Measurements from ENCODE around the gene PHC2.

Gene PHC2

DNA sequence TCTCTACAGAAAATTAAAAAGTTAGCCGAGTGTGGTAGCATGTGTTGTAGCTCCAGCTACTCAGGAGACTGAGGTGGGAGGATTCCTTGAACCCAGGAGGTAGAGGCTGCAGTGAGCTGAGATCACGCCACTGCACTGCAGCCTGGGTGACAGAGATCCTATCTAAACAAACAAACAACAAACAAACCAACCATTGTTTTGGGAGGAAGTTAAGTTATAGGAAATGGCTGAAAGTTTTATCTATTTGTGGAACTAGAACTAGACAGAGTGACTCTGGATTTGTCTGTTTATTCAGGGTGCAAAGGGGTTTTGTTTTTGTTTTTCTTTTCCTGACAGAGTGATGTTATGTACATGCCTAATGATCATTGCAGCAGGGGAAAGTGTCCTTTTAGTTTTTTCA lies 143.6 kb downstream of the PHC2 start:
- Histone ChIP-seq H3K27ac (ENCODE audit: low read depth, low read length) (no peak overlapping the region), H2BK5ac (ENCODE audit: low read depth, low read length, poor library complexity) (no peak overlapping the region), H4K8ac (ENCODE audit: low read depth, low read length) (no peak overlapping the region), H3K4ac (ENCODE audit: low read depth, low read length) (no peak overlapping the region), H3K27me3 (ENCODE audit: insufficient read depth, low read length) (no peaks in the 10 kb centered on the region), H4K12ac (ENCODE audit: low read depth, low read length) (no peak overlapping the region), H3K79me2 (ENCODE audit: control insufficient read depth, insufficient read depth, low read length, poor library complexity) (no peaks in the 10 kb centered on the region), H3K18ac (ENCODE audit: low read length) (no peak overlapping the region), H3K4me3 (ENCODE audit: low read depth, low read length) (no peak overlapping the region), H3K79me1 (ENCODE audit: low read length) (no peaks in the 10 kb centered on the region), H2AFZ (ENCODE audit: insufficient read depth, low read length, poor library complexity) (no peak overlapping the region), H2BK12ac (ENCODE audit: low read length) (no peak overlapping the region), H3K9me3 (ENCODE audit: insufficient read depth, low read depth, low read length) (peaks cover 2% of the 10 kb centered on the region), H3K14ac (ENCODE audit: low read length) (no peak overlapping the region), H3K4me1 (ENCODE audit: control insufficient read depth in 1 of 2, insufficient read depth in 2 of 2, low read length in 2 of 2) (no peaks in the 10 kb centered on the region), H3K4me2 (ENCODE audit: low read length) (no peak overlapping the region), H3K23ac (ENCODE audit: low read length) (no peak overlapping the region), H3K36me3 (ENCODE audit: control insufficient read depth in 1 of 2, insufficient read depth in 2 of 2, low read length in 2 of 2) (peaks cover 26 to 31% of the 10 kb centered on the region in 2 experiments), H2AK5ac (ENCODE audit: low read length) (no peak overlapping the region), H2BK120ac (ENCODE audit: insufficient read depth, low read length, poor library complexity) (no peak overlapping the region), H3K9ac (ENCODE audit: low read length) (no peak overlapping the region), H4K91ac (ENCODE audit: low read depth, low read length) (no peak overlapping the region)
- no CpG with 5 or more reads among the region's 2 CpGs for WGBS (ENCODE audit: extremely low coverage, insufficient coverage, insufficient read length)
- peak in 1 of 2 donors; percentile 37 for DNase-seq

DNA sequence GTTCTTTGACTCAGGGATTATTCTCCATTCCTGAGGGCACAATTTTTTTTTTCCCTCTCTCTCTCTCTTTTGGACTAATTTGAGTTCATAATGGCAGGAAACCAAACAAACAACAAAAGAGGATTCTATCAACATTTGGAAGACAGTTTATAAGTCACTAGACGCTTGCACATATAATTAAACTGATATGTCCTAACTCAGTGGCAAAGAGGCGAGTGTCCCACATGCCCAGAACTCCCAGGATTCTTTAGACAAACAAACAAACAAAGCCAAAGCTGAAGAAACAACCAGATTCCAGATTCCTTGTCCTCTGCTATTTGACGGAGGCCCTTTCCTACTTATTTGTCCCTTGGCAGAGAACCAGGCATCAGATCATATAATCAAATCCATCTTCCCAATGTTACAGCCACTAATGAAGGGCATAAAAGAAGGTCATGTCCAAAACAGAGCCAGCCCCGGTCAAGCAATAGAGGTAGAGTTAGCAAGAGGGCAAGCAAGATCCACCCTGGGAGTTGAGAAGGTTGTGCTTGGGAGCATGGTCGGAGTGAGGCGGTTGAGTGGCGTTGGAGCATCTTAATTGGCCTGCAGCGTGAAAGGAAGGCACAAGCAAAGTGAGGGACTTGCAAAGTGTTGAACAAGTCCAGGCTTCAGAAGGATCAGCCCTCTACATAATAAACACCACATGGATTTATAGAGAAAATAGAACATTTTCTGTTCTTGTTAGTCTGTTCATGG lies 144.3 kb downstream of the PHC2 start:
- no peak overlapping the region for H4K8ac ChIP-seq (ENCODE audit: low read depth, low read length)
- H3K36me3 ChIP-seq (ENCODE audit: control insufficient read depth in 1 of 2, insufficient read depth in 2 of 2, low read length in 2 of 2) = peaks cover 30 to 36% of the 10 kb centered on the region in 2 experiments
- H3K4ac ChIP-seq (ENCODE audit: low read depth, low read length) = no peak overlapping the region
- no peak overlapping the region for H4K12ac ChIP-seq (ENCODE audit: low read depth, low read length)
- no peak overlapping the region for H3K27ac ChIP-seq (ENCODE audit: low read depth, low read length)
- peak in 1 of 2 donors; percentile 50 for DNase-seq
- no peak overlapping the region for H3K4me3 ChIP-seq (ENCODE audit: low read depth, low read length)
- H3K4me2 ChIP-seq (ENCODE audit: low read length) = no peak overlapping the region
- no peak overlapping the region for H3K18ac ChIP-seq (ENCODE audit: low read length)
- H3K79me2 ChIP-seq (ENCODE audit: control insufficient read depth, insufficient read depth, low read length, poor library complexity) = no peaks in the 10 kb centered on the region
- no peak overlapping the region for H2BK12ac ChIP-seq (ENCODE audit: low read length)
- no peaks in the 10 kb centered on the region for H3K79me1 ChIP-seq (ENCODE audit: low read length)
- H3K14ac ChIP-seq (ENCODE audit: low read length) = no peak overlapping the region
- H2BK5ac ChIP-seq (ENCODE audit: low read depth, low read length, poor library complexity) = no peak overlapping the region
- H3K4me1 ChIP-seq (ENCODE audit: control insufficient read depth in 1 of 2, insufficient read depth in 2 of 2, low read length in 2 of 2) = no peaks in the 10 kb centered on the region
- H2AK5ac ChIP-seq (ENCODE audit: low read length) = no peak overlapping the region
- no peak overlapping the region for H2AFZ ChIP-seq (ENCODE audit: insufficient read depth, low read length, poor library complexity)
- H3K27me3 ChIP-seq (ENCODE audit: insufficient read depth, low read length) = no peaks in the 10 kb centered on the region
- peaks cover 2% of the 10 kb centered on the region for H3K9me3 ChIP-seq (ENCODE audit: insufficient read depth, low read depth, low read length)
- H4K91ac ChIP-seq (ENCODE audit: low read depth, low read length) = no peak overlapping the region
- no CpG with 5 or more reads among the region's 8 CpGs for WGBS (ENCODE audit: extremely low coverage, insufficient coverage, insufficient read length)
- H3K23ac ChIP-seq (ENCODE audit: low read length) = no peak overlapping the region
- no peak overlapping the region for H3K9ac ChIP-seq (ENCODE audit: low read length)
- no peak overlapping the region for H2BK120ac ChIP-seq (ENCODE audit: insufficient read depth, low read length, poor library complexity)

DNA sequence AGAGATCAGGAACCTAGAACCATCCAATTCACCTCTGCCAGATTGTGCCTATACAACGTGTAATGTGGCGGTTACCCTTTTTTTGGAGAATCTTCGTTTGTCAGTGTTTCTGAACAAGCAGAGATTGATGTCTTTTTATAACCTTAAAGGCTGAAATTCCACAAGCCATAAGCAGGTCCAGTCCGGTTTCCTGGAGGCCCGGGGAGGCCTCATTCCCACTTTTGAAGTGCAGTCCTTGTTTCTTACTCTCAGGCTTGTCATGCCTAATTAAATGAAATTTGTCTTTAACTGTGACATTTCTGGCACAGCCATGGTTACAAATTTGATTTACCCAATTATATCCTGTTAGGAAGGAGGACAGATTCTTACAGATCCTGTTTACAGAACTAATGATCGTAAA lies 146.8 kb downstream of the PHC2 start:
- no peak overlapping the region for H3K4ac ChIP-seq (ENCODE audit: low read depth, low read length)
- no peak overlapping the region for H4K91ac ChIP-seq (ENCODE audit: low read depth, low read length)
- no peak overlapping the region for H4K12ac ChIP-seq (ENCODE audit: low read depth, low read length)
- no peak overlapping the region for H3K14ac ChIP-seq (ENCODE audit: low read length)
- no peak overlapping the region for H3K23ac ChIP-seq (ENCODE audit: low read length)
- H2BK12ac ChIP-seq (ENCODE audit: low read length) = no peak overlapping the region
- no peak overlapping the region for H3K27ac ChIP-seq (ENCODE audit: low read depth, low read length)
- no peak overlapping the region for H4K8ac ChIP-seq (ENCODE audit: low read depth, low read length)
- no peak for DNase-seq
- H3K79me2 ChIP-seq (ENCODE audit: control insufficient read depth, insufficient read depth, low read length, poor library complexity) = no peaks in the 10 kb centered on the region
- no peaks in the 10 kb centered on the region for H3K27me3 ChIP-seq (ENCODE audit: insufficient read depth, low read length)
- H2AFZ ChIP-seq (ENCODE audit: insufficient read depth, low read length, poor library complexity) = no peak overlapping the region
- H3K9me3 ChIP-seq (ENCODE audit: insufficient read depth, low read depth, low read length) = peaks cover 1% of the 10 kb centered on the region
- WGBS (ENCODE audit: extremely low coverage, insufficient coverage, insufficient read length) = no CpG with 5 or more reads among the region's 6 CpGs
- no peak overlapping the region for H2BK5ac ChIP-seq (ENCODE audit: low read depth, low read length, poor library complexity)
- no peak overlapping the region for H2AK5ac ChIP-seq (ENCODE audit: low read length)
- no peak overlapping the region for H2BK120ac ChIP-seq (ENCODE audit: insufficient read depth, low read length, poor library complexity)
- no peak overlapping the region for H3K4me2 ChIP-seq (ENCODE audit: low read length)
- no peak overlapping the region for H3K18ac ChIP-seq (ENCODE audit: low read length)
- H3K36me3 ChIP-seq (ENCODE audit: control insufficient read depth in 1 of 2, insufficient read depth in 2 of 2, low read length in 2 of 2) = peaks cover 39 to 46% of the 10 kb centered on the region in 2 experiments
- H3K4me3 ChIP-seq (ENCODE audit: low read depth, low read length) = no peak overlapping the region
- no peaks in the 10 kb centered on the region for H3K4me1 ChIP-seq (ENCODE audit: control insufficient read depth in 1 of 2, insufficient read depth in 2 of 2, low read length in 2 of 2)
- H3K9ac ChIP-seq (ENCODE audit: low read length) = no peak overlapping the region
- no peaks in the 10 kb centered on the region for H3K79me1 ChIP-seq (ENCODE audit: low read length)

DNA sequence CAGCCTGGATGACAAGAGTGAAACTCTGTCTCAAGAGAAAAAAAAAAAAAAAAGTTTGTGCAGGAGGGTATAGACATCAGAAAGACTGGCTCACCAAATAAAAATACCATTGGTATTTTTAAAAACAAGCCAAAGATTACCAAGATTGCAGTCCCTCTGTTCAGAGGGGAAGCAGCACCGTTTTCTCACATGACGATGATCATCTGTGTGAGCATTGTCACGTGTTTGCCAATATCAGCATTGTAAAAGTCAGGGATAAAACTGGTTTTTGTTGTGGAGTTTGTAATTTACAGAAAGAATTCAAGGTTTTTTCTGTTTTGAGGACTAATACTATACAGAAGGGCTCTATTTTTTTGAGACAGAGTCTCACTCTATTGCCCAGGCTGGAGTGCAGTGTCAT lies 148.1 kb downstream of the PHC2 start:
- H2BK12ac ChIP-seq (ENCODE audit: low read length) = no peak overlapping the region

More for the DNA sequence above, 148.1 kb downstream of the PHC2 start:
- Histone ChIP-seq H2AFZ (ENCODE audit: insufficient read depth, low read length, poor library complexity) (no peak overlapping the region), H3K36me3 (ENCODE audit: control insufficient read depth in 1 of 2, insufficient read depth in 2 of 2, low read length in 2 of 2) (peaks cover 32 to 38% of the 10 kb centered on the region in 2 experiments), H3K27me3 (ENCODE audit: insufficient read depth, low read length) (no peaks in the 10 kb centered on the region), H3K4ac (ENCODE audit: low read depth, low read length) (no peak overlapping the region), H3K27ac (ENCODE audit: low read depth, low read length) (no peak overlapping the region), H3K4me3 (ENCODE audit: low read depth, low read length) (no peak overlapping the region), H4K8ac (ENCODE audit: low read depth, low read length) (no peak overlapping the region), H3K4me1 (ENCODE audit: control insufficient read depth in 1 of 2, insufficient read depth in 2 of 2, low read length in 2 of 2) (no peaks in the 10 kb centered on the region), H3K14ac (ENCODE audit: low read length) (no peak overlapping the region), H3K18ac (ENCODE audit: low read length) (no peak overlapping the region), H3K23ac (ENCODE audit: low read length) (no peak overlapping the region), H2AK5ac (ENCODE audit: low read length) (no peak overlapping the region), H3K9ac (ENCODE audit: low read length) (no peak overlapping the region), H2BK120ac (ENCODE audit: insufficient read depth, low read length, poor library complexity) (no peak overlapping the region), H3K79me2 (ENCODE audit: control insufficient read depth, insufficient read depth, low read length, poor library complexity) (no peaks in the 10 kb centered on the region), H4K91ac (ENCODE audit: low read depth, low read length) (no peak overlapping the region), H2BK5ac (ENCODE audit: low read depth, low read length, poor library complexity) (no peak overlapping the region), H3K4me2 (ENCODE audit: low read length) (no peak overlapping the region), H3K79me1 (ENCODE audit: low read length) (no peaks in the 10 kb centered on the region), H4K12ac (ENCODE audit: low read depth, low read length) (no peak overlapping the region), H3K9me3 (ENCODE audit: insufficient read depth, low read depth, low read length) (no peaks in the 10 kb centered on the region)
- no CpG with 5 or more reads among the region's 3 CpGs for WGBS (ENCODE audit: extremely low coverage, insufficient coverage, insufficient read length)
- DNase-seq = no peak

Measured in trophoblast cell (in vitro differentiated cells and primary cell).